Dendritic cell treated with granulocyte-macrophage colony-stimulating factor and Interleukin-4, amounts not matched to agents 40 ng/mL and 50 ng/mL, for 4 days (primary cell): Measurements from ENCODE around the gene ARRDC2.

Experiments used
- H3K27ac Mint-ChIP-seq: one replicate; pipeline ENCODE4 v1.8.0; 2022; ENCODE audit warnings: mild to moderate bottlenecking, mixed read lengths
- H3K27me3 Mint-ChIP-seq: one replicate; pipeline ENCODE4 v1.8.0; 2022; ENCODE audit warnings: mild to moderate bottlenecking, mixed read lengths
- H3K36me3 Mint-ChIP-seq: one replicate; pipeline ENCODE4 v1.8.0; 2022; ENCODE audit warnings: low read depth, mixed read lengths
- H3K4me1 Mint-ChIP-seq: one replicate; pipeline ENCODE4 v1.8.0; 2022; ENCODE audit warnings: low read depth, mixed read lengths
- H3K4me3 Mint-ChIP-seq: one replicate; pipeline ENCODE4 v1.8.0; 2022; ENCODE audit warnings: mild to moderate bottlenecking, moderate library complexity, mixed read lengths
- H3K9me3 Mint-ChIP-seq: one replicate; pipeline ENCODE4 v1.8.0; 2022; ENCODE audit warnings: mixed read lengths
- intact Hi-C: fragments of 100-400 bp; cut with micrococcal nuclease; formaldehyde crosslinking; loops from one replicate; pipeline ENCODE4 v1.15.0; 2022

Gene ARRDC2

GRCh38 chr19:18044825-18045304 lies 36.9 kb downstream of the ARRDC2 start:
- Mint-ChIP-seq H3K36me3 (no peaks in the 10 kb centered on the region), H3K27me3 (peaks cover 24% of the 10 kb centered on the region), H3K4me1 (peaks cover 60% of the 10 kb centered on the region), H3K27ac (peak overlapping the region; percentile 85), H3K9me3 (peaks cover 8% of the 10 kb centered on the region), H3K4me3 (peak overlapping the region; percentile 55)
- intact Hi-C loops: no loop called here

DNA sequence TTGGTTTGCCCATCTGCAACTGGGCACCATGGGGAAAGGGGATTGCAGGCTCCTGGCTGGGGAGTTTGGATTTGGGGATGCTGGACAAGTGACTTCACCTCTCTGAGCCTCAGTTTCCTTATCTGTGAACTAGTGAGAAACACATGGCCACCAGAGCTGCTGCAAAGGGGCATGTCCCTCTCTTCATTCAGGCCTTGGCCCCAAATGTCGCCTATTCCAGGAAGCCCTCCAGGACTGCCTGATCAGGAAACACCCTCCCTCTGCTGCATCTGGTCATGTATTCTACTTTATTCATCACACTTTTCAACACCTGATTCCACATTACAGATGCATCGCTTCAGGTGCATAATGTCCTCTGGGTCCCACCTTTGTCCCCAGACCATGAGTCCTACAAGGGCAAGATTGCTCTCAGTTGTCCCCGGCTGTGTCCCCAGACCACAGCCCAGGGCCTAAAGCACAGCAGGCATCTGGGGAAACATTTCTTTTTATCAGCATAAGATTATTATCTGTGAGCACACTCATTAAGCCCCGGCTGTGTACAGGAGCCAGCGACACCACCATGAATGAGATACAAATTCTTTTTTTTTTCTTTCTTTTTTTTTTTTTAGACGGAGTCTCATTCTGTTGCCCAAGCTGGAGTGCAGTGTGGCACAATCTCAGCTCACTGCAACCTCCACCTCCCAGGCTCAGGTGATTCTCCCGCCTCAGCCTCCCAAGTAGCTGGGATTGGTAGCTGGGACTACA lies 37.5 kb downstream of the ARRDC2 start:
- Mint-ChIP-seq H3K4me1 (peaks cover 61% of the 10 kb centered on the region), H3K36me3 (no peaks in the 10 kb centered on the region), H3K4me3 (peak overlapping the region; percentile 55), H3K27me3 (peaks cover 22% of the 10 kb centered on the region), H3K27ac (peak overlapping the region; percentile 85), H3K9me3 (peaks cover 8% of the 10 kb centered on the region)
- intact Hi-C loops: no loop called here

- Mint-ChIP-seq H3K27ac (peak overlapping the region; percentile 85), H3K36me3 (no peaks in the 10 kb centered on the region), H3K27me3 (peaks cover 20% of the 10 kb centered on the region), H3K4me3 (no peak overlapping the region), H3K9me3 (peaks cover 1% of the 10 kb centered on the region), H3K4me1 (peaks cover 61% of the 10 kb centered on the region)
- intact Hi-C loops: no loop called here
These were observed 38.2 kb downstream of the ARRDC2 start for GRCh38 chr19:18046059-18046718.

GRCh38 chr19:18049385-18049784 lies 41.4 kb downstream of the ARRDC2 start:
- peaks cover 43% of the 10 kb centered on the region for H3K4me1 Mint-ChIP-seq
- intact Hi-C loops: no loop called here
- no peaks in the 10 kb centered on the region for H3K36me3 Mint-ChIP-seq
- H3K27me3 Mint-ChIP-seq: peaks cover 25% of the 10 kb centered on the region
- H3K9me3 Mint-ChIP-seq: no peaks in the 10 kb centered on the region
- peak overlapping the region; percentile 49 for H3K27ac Mint-ChIP-seq
- no peak overlapping the region for H3K4me3 Mint-ChIP-seq

DNA sequence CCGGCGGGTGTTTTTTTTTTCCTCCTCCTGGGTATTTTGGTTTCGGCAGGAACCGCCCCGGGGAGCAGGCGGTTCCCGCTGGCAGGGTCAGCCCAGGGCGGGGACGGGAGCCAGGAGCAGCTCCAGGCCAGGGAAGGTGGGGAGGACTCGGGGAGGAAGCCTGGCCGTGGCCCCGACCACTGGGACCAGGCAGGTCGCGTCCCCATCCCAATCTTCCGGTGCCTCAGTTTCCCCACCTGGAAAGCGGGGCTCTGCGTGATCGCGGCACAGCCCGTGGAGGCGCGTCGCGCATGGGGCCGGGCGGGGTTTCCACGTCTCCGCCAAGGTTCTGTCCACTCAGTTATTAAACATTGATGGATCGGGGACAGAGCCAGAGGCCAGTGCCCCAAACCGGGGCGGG lies 43.9 kb downstream of the ARRDC2 start:
- H3K9me3 Mint-ChIP-seq: no peaks in the 10 kb centered on the region
- H3K4me3 Mint-ChIP-seq: no peak overlapping the region
- H3K4me1 Mint-ChIP-seq: peaks cover 23% of the 10 kb centered on the region
- intact Hi-C loops: no loop called here
- peaks cover 25% of the 10 kb centered on the region for H3K27me3 Mint-ChIP-seq
- H3K36me3 Mint-ChIP-seq: no peaks in the 10 kb centered on the region
- no peak overlapping the region for H3K27ac Mint-ChIP-seq

GRCh38 chr19:18053576-18054219 lies 45.7 kb downstream of the ARRDC2 start:
- Mint-ChIP-seq H3K27me3 (peaks cover 25% of the 10 kb centered on the region), H3K4me3 (no peak overlapping the region), H3K27ac (no peak overlapping the region), H3K9me3 (no peaks in the 10 kb centered on the region), H3K4me1 (peaks cover 30% of the 10 kb centered on the region), H3K36me3 (no peaks in the 10 kb centered on the region)
- intact Hi-C loops: no loop called here

DNA sequence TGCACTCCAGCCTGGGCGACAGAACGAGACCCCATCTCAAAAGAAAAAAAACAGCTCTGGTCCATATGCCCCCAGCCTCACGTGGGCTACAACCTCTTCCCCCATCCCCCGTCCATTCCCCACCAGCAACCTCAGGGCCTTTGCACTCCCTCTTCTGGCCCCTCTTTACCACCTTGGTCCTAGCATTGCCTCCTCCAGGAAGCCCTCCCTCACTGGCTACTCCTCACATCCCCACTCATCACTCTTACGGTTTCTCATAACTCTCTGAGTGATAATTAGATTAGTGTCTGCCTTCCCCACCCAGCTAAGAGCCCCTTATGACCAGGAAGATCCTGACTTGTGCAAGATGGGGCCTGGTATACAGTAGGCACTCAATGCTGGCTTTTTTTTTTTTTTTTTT lies 48.0 kb downstream of the ARRDC2 start:
- intact Hi-C loops: loop anchor here (5.0 kb wide), 2 partner anchors 34 to 119 kb away; no protein-coding TSS in a partner anchor

DNA sequence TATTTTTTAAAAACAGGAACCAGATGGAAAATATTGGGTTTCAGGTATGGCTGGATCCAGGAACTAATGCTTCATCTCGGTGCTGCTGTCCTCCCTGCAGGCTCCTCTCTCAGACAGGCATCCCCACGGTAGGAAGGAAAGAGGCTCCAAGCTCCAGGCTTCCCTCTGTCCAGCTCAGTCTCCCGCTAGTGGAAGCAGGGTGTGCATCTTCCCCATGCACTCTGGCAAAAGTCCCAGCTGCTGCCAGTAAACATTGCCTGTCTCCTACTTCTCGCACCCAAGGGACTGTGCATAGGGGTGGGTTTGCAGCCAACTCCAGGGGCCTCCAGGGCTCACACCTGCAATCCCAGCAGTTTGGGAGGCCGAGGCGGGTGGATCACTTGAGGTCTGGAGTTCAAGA lies 49.6 kb downstream of the ARRDC2 start:
- peak overlapping the region; percentile 48 for H3K4me3 Mint-ChIP-seq
- intact Hi-C loops: loop anchor here (5.0 kb wide), 2 partner anchors 35 to 120 kb away; no protein-coding TSS in a partner anchor
- H3K36me3 Mint-ChIP-seq: no peaks in the 10 kb centered on the region
- H3K27me3 Mint-ChIP-seq: peaks cover 7% of the 10 kb centered on the region
- peaks cover 16% of the 10 kb centered on the region for H3K4me1 Mint-ChIP-seq
- H3K27ac Mint-ChIP-seq: peak overlapping the region; percentile 81
- H3K9me3 Mint-ChIP-seq: no peaks in the 10 kb centered on the region

More for the DNA sequence above, 48.0 kb downstream of the ARRDC2 start:
- H3K4me1 Mint-ChIP-seq: peaks cover 16% of the 10 kb centered on the region
- H3K27ac Mint-ChIP-seq: peak overlapping the region; percentile 49
- no peak overlapping the region for H3K4me3 Mint-ChIP-seq
- H3K36me3 Mint-ChIP-seq: no peaks in the 10 kb centered on the region
- H3K9me3 Mint-ChIP-seq: no peaks in the 10 kb centered on the region
- peaks cover 18% of the 10 kb centered on the region for H3K27me3 Mint-ChIP-seq

- Mint-ChIP-seq H3K4me1 (peaks cover 16% of the 10 kb centered on the region), H3K27ac (peak overlapping the region; percentile 81), H3K9me3 (no peaks in the 10 kb centered on the region), H3K36me3 (no peaks in the 10 kb centered on the region), H3K27me3 (no peaks in the 10 kb centered on the region), H3K4me3 (peak overlapping the region; percentile 61)
- intact Hi-C loops: loop anchor here (1.0 to 5.0 kb wide), 3 partner anchors 36 to 121 kb away; no protein-coding TSS in a partner anchor
These were observed 50.4 kb downstream of the ARRDC2 start for GRCh38 chr19:18058208-18059009.

DNA sequence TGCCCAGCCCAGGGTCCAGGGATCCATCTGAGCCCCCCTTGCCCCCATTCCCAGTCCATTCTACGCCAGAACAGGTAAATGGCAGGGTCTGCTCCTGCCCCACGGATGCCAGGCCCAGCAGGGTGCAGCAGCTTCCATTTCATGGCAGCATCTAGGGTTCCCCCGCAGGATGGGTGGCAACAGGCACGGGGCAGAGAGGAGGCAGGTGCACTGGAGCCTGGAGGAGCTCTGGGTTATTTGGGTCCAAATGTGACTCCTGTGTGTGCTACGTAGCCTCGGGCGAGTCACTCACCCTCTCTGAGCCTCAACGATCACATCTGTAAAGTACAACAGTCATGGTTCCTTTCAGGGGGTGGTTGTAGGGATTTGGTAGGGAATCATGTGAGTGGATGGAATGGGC lies 51.3 kb downstream of the ARRDC2 start:
- Mint-ChIP-seq H3K4me3 (no peak overlapping the region), H3K27ac (no peak overlapping the region), H3K4me1 (peaks cover 16% of the 10 kb centered on the region), H3K27me3 (no peaks in the 10 kb centered on the region), H3K36me3 (no peaks in the 10 kb centered on the region), H3K9me3 (no peaks in the 10 kb centered on the region)
- intact Hi-C loops: loop anchor here (5.0 kb wide), 2 partner anchors 37 to 122 kb away; no protein-coding TSS in a partner anchor

DNA sequence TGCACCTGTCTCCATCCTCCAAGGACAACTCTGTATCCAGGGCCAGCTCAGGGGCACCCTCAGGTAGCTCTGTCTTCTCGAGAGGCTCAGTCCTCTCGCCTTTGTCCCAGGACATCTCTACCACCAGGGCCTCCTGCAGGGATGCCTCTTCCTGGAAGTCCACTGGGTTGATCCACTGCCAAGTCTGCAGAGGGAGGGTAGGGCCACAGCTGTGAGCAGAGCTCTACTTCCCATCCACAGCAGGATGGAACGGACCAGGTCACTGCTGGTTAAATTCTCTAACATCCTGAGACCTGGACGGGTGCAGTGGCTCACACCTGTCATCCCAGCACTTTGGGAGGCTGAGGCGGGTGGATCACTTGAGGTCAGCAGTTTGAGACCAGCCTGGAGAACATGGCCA lies 51.9 kb downstream of the ARRDC2 start:
- peaks cover 16% of the 10 kb centered on the region for H3K4me1 Mint-ChIP-seq
- H3K27ac Mint-ChIP-seq: no peak overlapping the region
- intact Hi-C loops: loop anchor here (5.0 kb wide), 3 partner anchors 38 to 192 kb away; no protein-coding TSS in a partner anchor
- H3K27me3 Mint-ChIP-seq: no peaks in the 10 kb centered on the region
- H3K36me3 Mint-ChIP-seq: no peaks in the 10 kb centered on the region
- no peaks in the 10 kb centered on the region for H3K9me3 Mint-ChIP-seq
- H3K4me3 Mint-ChIP-seq: no peak overlapping the region

- no peaks in the 10 kb centered on the region for H3K36me3 Mint-ChIP-seq
- no peaks in the 10 kb centered on the region for H3K9me3 Mint-ChIP-seq
These were observed 52.5 kb downstream of the ARRDC2 start for GRCh38 chr19:18060472-18060871.

DNA sequence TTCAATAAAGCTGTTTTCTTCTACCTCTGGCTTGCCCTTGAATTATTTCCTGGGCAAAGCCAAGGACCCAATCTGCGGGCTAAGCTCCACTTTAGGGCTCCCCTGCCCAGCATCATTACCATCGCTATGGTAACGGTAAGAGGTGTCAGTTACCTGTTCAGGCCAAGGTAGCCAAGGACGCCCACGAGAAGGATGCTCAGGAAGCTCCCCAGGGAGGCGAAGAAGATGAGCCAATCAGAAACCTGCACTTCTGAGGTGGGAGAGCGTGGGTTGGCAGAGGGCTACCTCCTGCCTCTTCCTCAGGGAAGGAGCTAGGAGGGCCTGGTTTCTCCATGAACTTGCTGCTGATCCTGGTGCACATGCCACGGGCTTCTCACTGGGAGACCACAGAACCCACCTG lies 54.1 kb downstream of the ARRDC2 start:
- peaks cover 16% of the 10 kb centered on the region for H3K4me1 Mint-ChIP-seq
- H3K27ac Mint-ChIP-seq: no peak overlapping the region
- H3K36me3 Mint-ChIP-seq: no peaks in the 10 kb centered on the region
- no peak overlapping the region for H3K4me3 Mint-ChIP-seq
- intact Hi-C loops: loop anchor here (5.0 kb wide), 1 partner anchor 190 kb away; no protein-coding TSS in a partner anchor
- H3K27me3 Mint-ChIP-seq: no peaks in the 10 kb centered on the region
- no peaks in the 10 kb centered on the region for H3K9me3 Mint-ChIP-seq

More at GRCh38 chr19:18060472-18060871, 52.5 kb downstream of the ARRDC2 start:
- Mint-ChIP-seq H3K27ac (no peak overlapping the region), H3K4me1 (peaks cover 16% of the 10 kb centered on the region), H3K27me3 (no peaks in the 10 kb centered on the region), H3K4me3 (no peak overlapping the region)
- intact Hi-C loops: loop anchor here (5.0 kb wide), 1 partner anchor 192 kb away; no protein-coding TSS in a partner anchor
